Naive thymus-derived CD8-positive, alpha-beta T cell (primary cell): ENCODE measurements around the gene RTN4RL1. TPM values are rescaled to one million over a fixed set of nuclear protein-coding genes. Genes with fewer than 3 reads are reported as not detected.
"Not testable (repeated sequence)": the region's sequence is repeated elsewhere in the genome, so short reads cannot be mapped to it uniquely, and the experiment has no call there.

Experiments used
- ATAC-seq, 2 donors: fragments of 150-1000 bp; cut with Tn5 transposase in 1 of 2; sonication (Bioruptor Pico), chemical (Tn5 transposase) in 1 of 2; 1 replicate in 1 of 2; 2 replicates in 1 of 2; pipeline ENCODE4 v1.10.0; 2021; ENCODE audit warnings: mild to moderate bottlenecking in 2 of 2, moderate library complexity in 2 of 2
- POLR2A ChIA-PET: fragments of 350-600 bp; sonication (Branson Sonifier 250); formaldehyde crosslinking; loops from one replicate; lab custom pipeline; 2021; ENCODE audit warnings: antibody characterized with exemption; lab: Charles Lee
- DNase-seq, 10 donors: peaks; one replicate each; pipeline versions ENCODE4 v3.0.0 to v3.0.0-alpha.2; 2020 to 2022
- H3K27ac Mint-ChIP-seq, 10 donors: one replicate each; pipeline ENCODE4 v1.8.0; 2020 to 2022; ENCODE audit warnings: mild to moderate bottlenecking in 10 of 10, mixed read lengths in 10 of 10, moderate library complexity in 4 of 10, inconsistent platforms in 1 of 10
- H3K27me3 Mint-ChIP-seq, 5 donors: one replicate each; pipeline ENCODE4 v1.8.0; 2021 to 2022; ENCODE audit warnings: mixed read lengths in 5 of 5
- H3K36me3 Mint-ChIP-seq, 3 donors: one replicate each; pipeline ENCODE4 v1.8.0; 2020 to 2022; ENCODE audit warnings: mixed read lengths in 3 of 3, mild to moderate bottlenecking in 2 of 3, inconsistent platforms in 1 of 3
- H3K4me1 Mint-ChIP-seq, 4 donors: one replicate each; pipeline ENCODE4 v1.8.0; 2021 to 2022; ENCODE audit warnings: mixed read lengths in 4 of 4
- H3K4me3 Mint-ChIP-seq, 10 donors: one replicate each; pipeline ENCODE4 v1.8.0; 2020 to 2022; ENCODE audit warnings: mild to moderate bottlenecking in 10 of 10, mixed read lengths in 10 of 10, moderate library complexity in 6 of 10, inconsistent platforms in 1 of 10
- H3K9me3 Mint-ChIP-seq, 9 donors: one replicate each; pipeline ENCODE4 v1.8.0; 2020 to 2022; ENCODE audit warnings: mixed read lengths in 9 of 9, mild to moderate bottlenecking in 3 of 9, inconsistent platforms in 1 of 9, moderate library complexity in 1 of 9
- polyA plus RNA-seq, 3 donors: library from polyadenylated mRNA; unstranded; fragments of 300-500 nt; fragmentation: Illumina TruSeq; gene quantifications; one replicate each; pipeline ENCODE4 v1.2.3, GENCODE V29; 2021
- total RNA-seq, 8 experiments: library from RNA in 2 of 8; stranded (reverse) in 2 of 8; gene quantifications; one replicate each; pipeline ENCODE4 v1.2.3 and lab custom pipeline; 2021 to 2026

The RTN4RL1 gene
- total and polyA plus RNA-seq, 5 experiments from 2014 or later, result 0.25 to 0.57 (median 0.41) TPM

- POLR2A ChIA-PET, result no interaction called here
- no peaks in the 10 kb centered on the region for H3K9me3 Mint-ChIP-seq
These were observed 5.4 kb downstream of the RTN4RL1 start for GRCh38 chr17:2019723-2020122.

GRCh38 chr17:2018716-2019510 lies 6.2 kb downstream of the RTN4RL1 start:
- peak overlapping the region in 1 of 10 donors; percentile 25 for H3K27ac Mint-ChIP-seq
- no peak for ATAC-seq
- DNase-seq, result no peak
- H3K4me3 Mint-ChIP-seq, result no peak overlapping the region
- POLR2A ChIA-PET, result no interaction called here
- peaks cover 0 to 32% (median 14%) of the 10 kb centered on the region in 5 donors for H3K27me3 Mint-ChIP-seq
- peaks cover 14 to 19% (median 18%) of the 10 kb centered on the region in 4 donors for H3K4me1 Mint-ChIP-seq
- no peaks in the 10 kb centered on the region for H3K36me3 Mint-ChIP-seq
- H3K9me3 Mint-ChIP-seq, result no peaks in the 10 kb centered on the region

More at GRCh38 chr17:2019723-2020122, 5.4 kb downstream of the RTN4RL1 start:
- DNase-seq (no peak), ATAC-seq (no peak)
- Mint-ChIP-seq H3K27ac (no peak overlapping the region), H3K4me3 (no peak overlapping the region), H3K36me3 (no peaks in the 10 kb centered on the region), H3K4me1 (peaks cover 14 to 21% (median 19%) of the 10 kb centered on the region in 4 donors), H3K27me3 (peaks cover 0 to 25% (median 9%) of the 10 kb centered on the region in 5 donors)

- Mint-ChIP-seq H3K4me1 (peaks cover 6 to 9% (median 8%) of the 10 kb centered on the region in 4 donors), H3K27me3 (peaks cover 0 to 30% (median 12%) of the 10 kb centered on the region in 5 donors), H3K27ac (peak overlapping the region in 2 of 10 donors; percentile 17 to 55), H3K4me3 (no peak overlapping the region), H3K9me3 (no peaks in the 10 kb centered on the region), H3K36me3 (peaks cover 0 to 1% (median 0%) of the 10 kb centered on the region in 3 donors)
- DNase-seq, result no peak
- no peak for ATAC-seq
- POLR2A ChIA-PET, result no interaction called here
These were observed 7.7 kb downstream of the RTN4RL1 start for GRCh38 chr17:2017274-2017941.

- ATAC-seq (no peak), DNase-seq (no peak)
- Mint-ChIP-seq H3K27ac (no peak overlapping the region), H3K4me1 (peaks cover 4 to 10% (median 7%) of the 10 kb centered on the region in 4 donors), H3K4me3 (no peak overlapping the region), H3K9me3 (no peaks in the 10 kb centered on the region), H3K36me3 (peaks cover 0 to 2% (median 0%) of the 10 kb centered on the region in 3 donors), H3K27me3 (peaks cover 0 to 31% (median 11%) of the 10 kb centered on the region in 5 donors)
- POLR2A ChIA-PET, result no interaction called here
These were observed 8.6 kb downstream of the RTN4RL1 start for GRCh38 chr17:2016494-2016893.

- no peak for DNase-seq
- H3K36me3 Mint-ChIP-seq, result peaks cover 0 to 2% (median 0%) of the 10 kb centered on the region in 3 donors
- no peaks in the 10 kb centered on the region for H3K9me3 Mint-ChIP-seq
- peaks cover 0 to 35% (median 7%) of the 10 kb centered on the region in 5 donors for H3K27me3 Mint-ChIP-seq
- POLR2A ChIA-PET, result interaction anchor here (1.0 kb wide), 1 partner anchor 10 kb away, joined by 4 read pairs; the partner anchor contains the start of gene RTN4RL1
- ATAC-seq, result no peak
- H3K4me1 Mint-ChIP-seq, result peaks cover 0 to 4% (median 2%) of the 10 kb centered on the region in 4 donors
- no peak overlapping the region for H3K4me3 Mint-ChIP-seq
- no peak overlapping the region for H3K27ac Mint-ChIP-seq
These were observed 9.8 kb downstream of the RTN4RL1 start for GRCh38 chr17:2015314-2015713.

- Mint-ChIP-seq H3K27ac (no peak overlapping the region), H3K36me3 (peaks cover 0 to 2% (median 0%) of the 10 kb centered on the region in 3 donors)
These were observed 11.2 kb downstream of the RTN4RL1 start for GRCh38 chr17:2013994-2014317.

GRCh38 chr17:2013220-2013993 lies 11.7 kb downstream of the RTN4RL1 start:
- H3K4me3 Mint-ChIP-seq, H3K27ac Mint-ChIP-seq, H3K4me1 Mint-ChIP-seq, POLR2A ChIA-PET, DNase-seq, ATAC-seq, H3K36me3 Mint-ChIP-seq, H3K9me3 Mint-ChIP-seq: not testable (repeated sequence)
- H3K27me3 Mint-ChIP-seq, result peaks cover 0 to 27% (median 6%) of the 10 kb centered on the region in 5 donors

More at GRCh38 chr17:2013994-2014317, 11.2 kb downstream of the RTN4RL1 start:
- no peak for ATAC-seq
- POLR2A ChIA-PET, result no interaction called here
- no peak overlapping the region for H3K4me3 Mint-ChIP-seq
- peaks cover 0 to 4% (median under 1%) of the 10 kb centered on the region in 4 donors for H3K4me1 Mint-ChIP-seq
- H3K27me3 Mint-ChIP-seq, result peaks cover 0 to 30% (median 3%) of the 10 kb centered on the region in 5 donors
- no peak for DNase-seq
- no peaks in the 10 kb centered on the region for H3K9me3 Mint-ChIP-seq

- H3K27ac Mint-ChIP-seq, result no peak overlapping the region
- POLR2A ChIA-PET, result no interaction called here
- peaks cover 0 to 19% (median 4%) of the 10 kb centered on the region in 5 donors for H3K27me3 Mint-ChIP-seq
- peaks cover 0 to 4% (median 2%) of the 10 kb centered on the region in 4 donors for H3K4me1 Mint-ChIP-seq
- no peak overlapping the region for H3K4me3 Mint-ChIP-seq
- DNase-seq (no peak), ATAC-seq (no peak)
- no peaks in the 10 kb centered on the region for H3K9me3 Mint-ChIP-seq
- H3K36me3 Mint-ChIP-seq, result peaks cover 0 to 2% (median 0%) of the 10 kb centered on the region in 3 donors
These were observed 12.6 kb downstream of the RTN4RL1 start for GRCh38 chr17:2012499-2012898.

- Mint-ChIP-seq H3K27me3 (peaks cover 0 to 18% (median 4%) of the 10 kb centered on the region in 5 donors), H3K9me3 (no peaks in the 10 kb centered on the region), H3K27ac (peak overlapping the region in 2 of 10 donors; percentile 12 to 59), H3K4me3 (no peak overlapping the region), H3K4me1 (peaks cover 0 to 4% (median 2%) of the 10 kb centered on the region in 4 donors), H3K36me3 (peaks cover 0 to 2% (median 0%) of the 10 kb centered on the region in 3 donors)
- ATAC-seq (no peak), DNase-seq (no peak)
- POLR2A ChIA-PET, result interaction anchor here (0.6 kb wide), 1 partner anchor 313 kb away, joined by 3 read pairs; no protein-coding TSS in a partner anchor
These were observed 13.4 kb downstream of the RTN4RL1 start for GRCh38 chr17:2011411-2012371.

GRCh38 chr17:2009737-2010136 lies 15.4 kb downstream of the RTN4RL1 start:
- peaks cover 0 to 13% (median 3%) of the 10 kb centered on the region in 5 donors for H3K27me3 Mint-ChIP-seq
- H3K9me3 Mint-ChIP-seq, result no peaks in the 10 kb centered on the region
- H3K4me1 Mint-ChIP-seq, result peaks cover 0 to 4% (median 2%) of the 10 kb centered on the region in 4 donors
- peaks cover 0 to 2% (median 0%) of the 10 kb centered on the region in 3 donors for H3K36me3 Mint-ChIP-seq
- DNase-seq, result no peak
- H3K27ac Mint-ChIP-seq, result no peak overlapping the region
- POLR2A ChIA-PET, result no interaction called here
- no peak for ATAC-seq
- H3K4me3 Mint-ChIP-seq, result no peak overlapping the region

GRCh38 chr17:2008332-2009126 lies 16.6 kb downstream of the RTN4RL1 start:
- POLR2A ChIA-PET, result no interaction called here
- Mint-ChIP-seq H3K27ac (peak overlapping the region in 1 of 10 donors; percentile 27), H3K4me1 (peaks cover 0 to 4% (median 2%) of the 10 kb centered on the region in 4 donors), H3K4me3 (no peak overlapping the region), H3K27me3 (peaks cover 0 to 4% (median 0%) of the 10 kb centered on the region in 5 donors), H3K36me3 (peaks cover 0 to 2% (median 0%) of the 10 kb centered on the region in 3 donors), H3K9me3 (no peaks in the 10 kb centered on the region)
- ATAC-seq (no peak), DNase-seq (no peak)
